Superior temporal gyrus (tissue), 1 donor: ENCODE measurements around the gene KNSTRN.

Experiments used
- DNase-seq: peaks from one replicate; pipeline ENCODE4 v3.0.0-alpha.2; 2016; ENCODE audit errors: extremely low spot score

The KNSTRN gene

GRCh38 chr15:40365624-40366456 is 16.7 kb upstream of the KNSTRN start:
- no peak for DNase-seq

DNA sequence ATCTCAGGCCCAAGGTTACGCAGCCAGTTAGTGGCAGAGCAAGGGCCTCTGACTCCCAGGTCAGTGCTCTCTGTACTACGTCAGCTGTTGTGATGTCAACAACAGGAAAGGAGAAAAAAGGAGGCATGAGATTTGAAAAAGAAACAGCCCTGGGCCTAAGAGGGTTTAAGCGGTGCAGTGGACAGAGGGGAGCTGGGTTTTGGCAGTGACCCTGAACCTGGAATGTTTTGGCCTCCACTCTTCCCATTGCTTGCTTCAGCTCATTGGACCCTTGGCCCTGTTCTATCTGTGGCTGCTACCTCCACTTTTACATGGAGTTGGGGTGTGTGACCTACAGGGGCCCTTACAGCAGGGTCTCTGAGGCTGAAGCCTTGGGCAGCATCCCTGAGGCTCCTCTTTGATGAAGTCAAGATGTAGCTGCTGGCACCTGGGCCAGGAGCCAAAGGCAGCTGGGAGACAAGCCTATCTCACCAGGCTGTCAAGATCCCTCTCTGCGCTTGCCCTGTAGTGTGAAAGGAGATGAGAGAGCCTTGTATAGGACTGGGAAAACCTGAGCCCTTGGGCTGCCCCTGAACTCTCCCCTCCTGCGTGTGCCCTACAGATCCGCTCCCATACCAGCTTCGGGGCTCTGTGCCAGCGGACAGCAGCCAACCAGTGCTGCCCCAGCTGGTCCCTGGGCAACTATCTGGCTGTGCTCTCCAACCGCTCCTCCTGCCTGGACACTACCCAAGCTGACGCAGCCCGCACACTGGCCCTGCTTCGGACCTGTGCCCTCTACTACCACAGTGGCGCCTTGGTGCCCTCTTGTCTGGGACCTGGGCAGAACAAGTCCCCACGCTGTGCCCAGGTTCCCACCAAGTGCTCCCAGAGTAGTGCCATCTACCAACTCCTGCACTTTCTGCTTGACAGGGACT is 15.8 kb upstream of the KNSTRN start:
- peak; percentile 79 for DNase-seq

DNA sequence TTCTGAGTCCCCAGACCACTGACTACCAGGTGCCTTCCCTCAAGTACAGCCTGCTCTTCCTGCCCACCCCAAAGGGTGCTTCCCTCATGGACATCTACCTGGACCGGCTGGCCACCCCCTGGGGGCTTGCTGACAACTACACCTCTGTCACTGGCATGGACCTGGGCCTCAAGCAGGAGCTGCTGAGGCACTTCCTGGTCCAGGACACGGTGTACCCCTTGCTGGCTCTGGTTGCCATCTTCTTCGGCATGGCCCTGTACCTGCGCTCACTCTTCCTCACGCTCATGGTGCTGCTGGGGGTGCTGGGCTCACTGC is 15.2 kb upstream of the KNSTRN start:
- no peak for DNase-seq

GRCh38 chr15:40367686-40368611 is 14.6 kb upstream of the KNSTRN start:
- peak; percentile 72 for DNase-seq

- DNase-seq: no peak
Measured at GRCh38 chr15:40368719-40369473, 13.6 kb upstream of the KNSTRN start.

DNA sequence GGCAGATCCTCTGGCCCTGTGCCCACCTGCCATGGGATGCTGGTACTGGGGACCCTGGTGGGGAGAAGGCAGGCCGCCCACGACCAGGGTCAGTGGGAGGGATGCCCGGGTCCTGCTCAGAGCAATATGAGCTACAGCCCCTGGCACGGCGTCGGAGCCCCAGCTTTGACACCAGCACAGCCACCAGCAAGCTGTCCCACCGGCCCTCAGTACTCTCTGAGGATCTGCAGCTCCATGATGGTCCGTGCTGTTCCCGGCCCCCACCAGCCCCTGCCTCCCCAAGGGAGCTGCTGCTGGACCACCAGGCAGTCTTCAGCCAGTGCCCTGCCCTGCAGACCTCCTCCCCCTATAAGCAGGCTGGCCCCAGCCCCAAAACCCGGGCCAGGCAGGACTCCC is 13.0 kb upstream of the KNSTRN start:
- DNase-seq: no peak

DNA sequence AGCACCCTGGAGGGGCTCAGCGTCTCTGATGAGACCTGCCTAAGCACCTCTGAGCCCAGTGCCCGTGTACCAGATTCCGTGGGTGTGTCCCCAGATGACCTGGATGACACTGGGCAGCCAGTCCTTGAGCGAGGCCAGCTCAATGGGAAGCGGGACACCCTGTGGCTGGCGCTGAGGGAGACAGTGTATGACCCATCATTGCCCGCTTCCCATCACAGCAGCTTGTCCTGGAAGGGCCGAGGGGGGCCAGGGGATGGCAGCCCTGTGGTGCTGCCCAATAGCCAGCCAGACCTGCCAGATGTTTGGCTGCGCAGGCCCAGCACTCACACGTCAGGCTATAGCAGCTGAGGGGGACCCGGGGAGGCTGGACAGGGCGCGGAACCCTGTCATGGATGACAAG is 12.6 kb upstream of the KNSTRN start:
- no peak for DNase-seq

GRCh38 chr15:40372981-40373380 is 9.5 kb upstream of the KNSTRN start:
- DNase-seq: no peak

DNA sequence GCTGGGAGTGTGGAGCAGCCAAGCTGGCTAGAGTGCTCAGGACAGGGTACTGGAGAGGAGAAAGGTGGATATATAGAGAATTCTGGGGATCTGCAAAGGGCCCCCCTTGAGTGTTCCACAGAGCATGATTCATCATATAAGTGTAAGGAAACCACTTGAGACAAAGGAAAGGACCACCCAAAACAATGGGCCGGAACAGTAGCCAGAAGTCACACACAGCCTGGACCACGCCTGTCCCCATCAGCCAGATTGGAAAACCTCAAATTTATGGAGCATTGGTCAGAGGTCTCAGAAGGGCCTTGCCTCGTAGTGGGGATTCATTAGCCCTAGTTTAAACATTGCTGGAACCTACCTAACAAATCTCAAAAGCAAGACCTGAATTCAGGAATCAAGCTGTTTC is 4.9 kb upstream of the KNSTRN start:
- DNase-seq: no peak

GRCh38 chr15:40379374-40379773 is 3.1 kb upstream of the KNSTRN start:
- DNase-seq: no peak

GRCh38 chr15:40379853-40380252 is 2.7 kb upstream of the KNSTRN start:
- DNase-seq: no peak

DNA sequence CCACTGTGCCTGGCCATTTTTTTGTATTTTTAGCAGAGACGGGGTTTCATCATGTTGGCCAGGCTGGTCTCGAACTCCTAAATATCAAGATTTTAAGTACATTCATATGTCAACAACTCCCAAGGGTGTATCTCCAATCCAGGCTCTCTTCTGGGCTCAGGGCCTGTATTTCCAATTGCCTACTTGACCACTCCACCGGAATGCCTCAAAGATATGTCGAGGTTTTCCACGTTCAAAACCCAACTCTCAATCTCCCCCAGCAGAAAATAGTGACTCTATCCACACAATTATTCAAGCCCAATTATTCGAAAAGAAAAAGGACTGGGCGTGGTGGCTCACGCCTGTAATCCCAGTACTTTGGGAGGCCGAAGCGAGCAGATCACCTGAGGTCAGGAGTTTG is 1.9 kb upstream of the KNSTRN start:
- no peak for DNase-seq

DNA sequence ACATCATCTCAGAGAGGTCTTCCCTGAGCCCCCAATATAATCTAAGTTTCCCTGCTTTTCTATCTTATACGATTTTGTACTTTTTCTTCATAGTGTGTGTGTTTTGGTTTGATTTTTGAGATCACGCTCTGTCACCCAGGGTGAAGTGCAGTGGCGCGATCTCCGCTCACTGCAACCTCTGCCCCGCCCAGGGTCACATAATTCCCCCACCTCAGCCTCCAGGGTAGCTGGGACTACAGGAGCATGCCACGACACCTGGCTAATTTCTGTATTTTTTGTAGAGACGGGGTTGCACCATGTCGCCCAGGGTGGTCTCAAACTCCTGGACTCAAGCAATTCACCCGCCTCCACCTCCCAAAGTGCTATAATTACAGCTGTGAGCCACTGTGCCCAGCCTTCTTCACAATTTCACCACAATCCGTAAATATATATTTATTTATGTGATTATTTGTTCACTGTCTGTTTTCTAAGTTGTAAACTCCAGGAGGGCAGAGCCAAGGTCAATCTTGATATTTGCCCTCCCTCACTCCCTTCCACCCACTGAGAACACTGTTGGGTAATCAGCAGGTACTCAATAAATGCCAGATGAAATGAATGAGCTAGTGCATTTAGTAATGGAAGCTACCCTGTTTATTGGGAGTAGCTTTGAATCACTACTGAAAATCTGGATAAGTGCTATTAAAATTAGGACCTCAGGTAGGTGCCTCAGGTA is 547 bp upstream of the KNSTRN start:
- DNase-seq: no peak

DNA sequence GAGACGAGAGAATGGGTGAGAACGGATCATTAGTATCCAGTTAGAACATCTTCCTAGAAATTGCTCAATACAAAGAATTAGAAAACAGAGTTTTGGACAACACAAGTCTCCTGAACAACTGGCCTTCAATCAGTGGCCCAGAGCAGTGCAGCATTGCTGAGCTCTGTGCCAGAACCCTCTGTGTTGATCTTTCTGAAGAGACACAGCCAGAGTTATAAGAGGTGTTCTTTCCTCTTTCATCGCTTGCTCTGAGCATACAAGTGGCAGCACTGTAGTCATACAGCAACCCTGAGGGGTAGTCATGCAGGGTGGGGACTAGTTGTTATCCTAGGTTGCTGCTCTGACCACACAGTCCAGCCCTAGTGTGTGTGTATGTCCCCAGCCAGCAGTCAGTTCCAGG is 4.0 kb downstream of the KNSTRN start:
- DNase-seq: no peak

DNA sequence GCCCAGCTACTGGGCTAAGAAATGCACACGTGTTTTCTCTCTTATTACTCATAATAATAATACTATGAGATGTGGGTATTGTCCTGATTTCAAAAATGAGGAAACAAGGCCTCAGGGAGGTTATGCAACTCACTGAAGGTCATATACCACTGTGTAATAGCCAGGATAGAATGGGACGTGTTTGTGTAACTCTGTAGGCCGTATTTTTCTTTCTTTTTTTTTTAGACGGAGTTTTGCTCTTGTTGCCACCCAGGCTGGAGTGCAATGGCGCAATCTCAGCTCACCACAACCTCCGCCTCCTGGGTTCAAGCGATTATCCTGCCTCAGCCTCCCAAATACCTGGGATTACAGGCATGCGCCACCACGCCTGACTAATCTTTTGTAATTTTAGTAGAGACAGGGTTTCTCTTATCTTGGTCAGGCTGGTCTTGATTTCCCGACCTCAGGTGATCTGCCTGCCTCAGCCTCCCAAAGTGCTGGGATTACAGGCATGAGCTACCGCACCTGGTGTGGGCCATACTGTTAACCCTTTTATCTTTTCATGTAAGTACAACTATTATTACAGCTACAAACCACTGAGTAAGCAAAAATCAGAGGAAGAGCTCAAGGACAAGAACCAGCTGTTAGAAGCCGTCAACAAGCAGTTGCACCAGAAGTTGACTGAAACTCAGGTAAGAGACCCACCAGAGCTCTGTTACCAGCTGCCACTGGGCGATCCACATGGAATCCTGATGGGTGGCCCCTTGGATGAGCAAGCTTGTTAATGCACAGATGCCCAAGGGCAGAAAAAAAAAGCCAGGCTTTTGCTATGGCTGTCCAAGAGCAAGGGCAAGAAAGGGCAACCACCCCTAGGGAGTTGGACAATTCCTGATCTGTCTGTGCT is 6.7 kb downstream of the KNSTRN start:
- no peak for DNase-seq

- DNase-seq: no peak
Measured at GRCh38 chr15:40389824-40390595, 7.5 kb downstream of the KNSTRN start.

DNA sequence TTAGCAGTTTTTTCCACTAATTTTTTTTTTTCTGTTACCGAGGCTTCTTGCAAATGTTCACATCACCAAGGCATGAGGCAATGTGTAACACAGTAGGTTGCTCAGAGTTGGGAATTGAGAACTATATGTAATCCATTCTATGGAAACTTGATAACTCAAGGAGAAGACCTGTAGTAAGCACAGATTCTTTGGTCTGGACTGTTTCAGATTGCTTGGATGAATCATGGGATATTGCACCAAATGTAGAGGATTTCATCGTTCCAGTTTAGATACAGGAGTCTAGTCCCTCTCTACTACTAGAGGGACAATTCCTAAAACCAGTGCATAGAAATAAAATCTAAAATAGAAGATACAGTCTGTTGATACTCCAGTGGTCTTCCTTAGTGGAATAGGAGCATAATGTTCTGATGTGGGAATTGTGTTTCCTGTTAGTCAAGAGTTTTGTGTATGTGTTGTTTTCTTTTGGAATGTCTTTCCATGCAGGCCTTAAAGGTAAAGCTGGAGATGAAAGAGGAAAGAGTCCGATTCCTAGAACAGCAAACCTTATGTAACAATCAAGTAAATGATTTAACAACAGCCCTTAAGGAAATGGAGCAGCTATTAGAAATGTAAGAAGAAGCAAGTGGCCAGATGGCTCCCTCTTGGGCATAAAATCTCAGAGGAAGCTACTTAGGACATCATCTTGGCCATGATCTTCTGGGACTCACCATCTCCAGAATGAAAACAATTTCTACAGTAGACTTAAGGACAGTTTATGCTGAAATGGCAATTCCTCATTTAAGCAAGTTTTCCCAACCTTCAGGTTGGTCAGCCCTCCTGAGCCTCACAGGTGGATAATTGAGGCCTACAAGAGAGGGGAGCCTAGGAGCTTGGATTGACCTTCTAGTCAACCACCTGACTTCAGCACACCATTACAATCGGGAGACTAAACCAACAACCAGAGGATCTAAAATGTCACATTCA is 10.7 kb downstream of the KNSTRN start:
- no peak for DNase-seq
